Parathyroid adenoma (tissue), 2 donors: ENCODE data around the gene CCBE1.
"Not testable (repeated sequence)": the region's sequence is repeated elsewhere in the genome, so short reads cannot be mapped to it uniquely, and the experiment has no call there.

Experiments
- H2AFZ ChIP-seq: fragments of 300-600 bp; sonication (generic); one replicate; pipeline ENCODE4 v1.7.0; 2017; ENCODE audit warnings: antibody characterized with exemption, mild to moderate bottlenecking
- H3K27ac ChIP-seq: fragments of 300-600 bp; sonication (generic); one replicate; pipeline ENCODE4 v1.7.0; 2017
- H3K27me3 ChIP-seq: fragments of 300-600 bp; sonication (generic); one replicate; pipeline ENCODE4 v1.7.0; 2017; ENCODE audit warnings: low read length; ENCODE audit not compliant: control insufficient read depth, insufficient read depth
- H3K36me3 ChIP-seq: fragments of 300-600 bp; sonication (generic); one replicate; pipeline ENCODE4 v1.7.0; 2017; ENCODE audit warnings: low read length; ENCODE audit not compliant: control insufficient read depth, insufficient read depth
- H3K4me1 ChIP-seq: fragments of 300-600 bp; sonication (generic); one replicate; pipeline ENCODE4 v1.7.0; 2017; ENCODE audit warnings: control low read depth
- H3K4me2 ChIP-seq: fragments of 300-600 bp; sonication (generic); one replicate; pipeline ENCODE4 v1.7.0; 2017; ENCODE audit warnings: low read length
- H3K4me3 ChIP-seq: fragments of 300-600 bp; sonication (generic); one replicate; pipeline ENCODE4 v1.7.0; 2017; ENCODE audit warnings: low read depth, low read length
- H3K79me2 ChIP-seq: fragments of 300-600 bp; sonication (generic); one replicate; pipeline ENCODE4 v1.7.0; 2017; ENCODE audit warnings: control low read depth
- H3K9ac ChIP-seq: fragments of 300-600 bp; sonication (generic); one replicate; pipeline ENCODE4 v1.7.0; 2017; ENCODE audit warnings: mild to moderate bottlenecking
- H3K9me3 ChIP-seq: fragments of 300-600 bp; sonication (generic); one replicate; pipeline ENCODE4 v1.7.0; 2017; ENCODE audit warnings: low read length; ENCODE audit not compliant: control insufficient read depth
- TF ChIP-seq, protein P1 (sequence below): fragments of 300-600 bp; sonication (generic); IDR thresholded peaks from one replicate; pipeline ENCODE4 v1.7.0; 2017; ENCODE audit warnings: antibody characterized with exemption, mild to moderate bottlenecking
- donor health status: primary hyperparathyroidism.

CCBE1 gene

GRCh38 chr18:59718108-59718463 is 20.9 kb upstream of the CCBE1 start:
- Histone ChIP-seq H3K27me3 (no peaks in the 10 kb centered on the region), H3K79me2 (no peaks in the 10 kb centered on the region), H3K4me2 (no peak overlapping the region), H3K4me1 (no peaks in the 10 kb centered on the region), H3K27ac (no peak overlapping the region), H3K4me3 (no peak overlapping the region), H3K36me3 (no peaks in the 10 kb centered on the region), H2AFZ (no peak overlapping the region), H3K9me3 (no peaks in the 10 kb centered on the region), H3K9ac (no peak overlapping the region)
- TF ChIP-seq, protein P1, sequence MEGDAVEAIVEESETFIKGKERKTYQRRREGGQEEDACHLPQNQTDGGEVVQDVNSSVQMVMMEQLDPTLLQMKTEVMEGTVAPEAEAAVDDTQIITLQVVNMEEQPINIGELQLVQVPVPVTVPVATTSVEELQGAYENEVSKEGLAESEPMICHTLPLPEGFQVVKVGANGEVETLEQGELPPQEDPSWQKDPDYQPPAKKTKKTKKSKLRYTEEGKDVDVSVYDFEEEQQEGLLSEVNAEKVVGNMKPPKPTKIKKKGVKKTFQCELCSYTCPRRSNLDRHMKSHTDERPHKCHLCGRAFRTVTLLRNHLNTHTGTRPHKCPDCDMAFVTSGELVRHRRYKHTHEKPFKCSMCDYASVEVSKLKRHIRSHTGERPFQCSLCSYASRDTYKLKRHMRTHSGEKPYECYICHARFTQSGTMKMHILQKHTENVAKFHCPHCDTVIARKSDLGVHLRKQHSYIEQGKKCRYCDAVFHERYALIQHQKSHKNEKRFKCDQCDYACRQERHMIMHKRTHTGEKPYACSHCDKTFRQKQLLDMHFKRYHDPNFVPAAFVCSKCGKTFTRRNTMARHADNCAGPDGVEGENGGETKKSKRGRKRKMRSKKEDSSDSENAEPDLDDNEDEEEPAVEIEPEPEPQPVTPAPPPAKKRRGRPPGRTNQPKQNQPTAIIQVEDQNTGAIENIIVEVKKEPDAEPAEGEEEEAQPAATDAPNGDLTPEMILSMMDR = no peak

- no peak overlapping the region for H3K4me3 ChIP-seq
- TF ChIP-seq, protein P1 = no peak
- no peak overlapping the region for H3K27ac ChIP-seq
- no peak overlapping the region for H2AFZ ChIP-seq
- H3K79me2 ChIP-seq = no peaks in the 10 kb centered on the region
- H3K36me3 ChIP-seq = no peaks in the 10 kb centered on the region
- no peaks in the 10 kb centered on the region for H3K9me3 ChIP-seq
- no peaks in the 10 kb centered on the region for H3K27me3 ChIP-seq
- H3K9ac ChIP-seq = no peak overlapping the region
- H3K4me1 ChIP-seq = no peaks in the 10 kb centered on the region
- no peak overlapping the region for H3K4me2 ChIP-seq
Measured at GRCh38 chr18:59717291-59717690, 20.1 kb upstream of the CCBE1 start.

GRCh38 chr18:59715966-59716369 is 18.7 kb upstream of the CCBE1 start:
- TF ChIP-seq, protein P1 = no peak
- H3K4me3 ChIP-seq = no peak overlapping the region
- no peaks in the 10 kb centered on the region for H3K79me2 ChIP-seq
- no peaks in the 10 kb centered on the region for H3K9me3 ChIP-seq
- H3K36me3 ChIP-seq = no peaks in the 10 kb centered on the region
- no peak overlapping the region for H2AFZ ChIP-seq
- H3K4me2 ChIP-seq = no peak overlapping the region
- H3K27ac ChIP-seq = no peak overlapping the region
- H3K9ac ChIP-seq = no peak overlapping the region
- no peaks in the 10 kb centered on the region for H3K27me3 ChIP-seq
- no peaks in the 10 kb centered on the region for H3K4me1 ChIP-seq

- Histone ChIP-seq H3K4me2 (no peak overlapping the region), H3K9ac (no peak overlapping the region), H3K9me3 (no peaks in the 10 kb centered on the region), H3K79me2 (no peaks in the 10 kb centered on the region), H3K27me3 (no peaks in the 10 kb centered on the region), H3K27ac (no peak overlapping the region), H3K4me3 (no peak overlapping the region), H3K36me3 (no peaks in the 10 kb centered on the region), H2AFZ (no peak overlapping the region), H3K4me1 (no peaks in the 10 kb centered on the region)
- TF ChIP-seq, protein P1 = no peak
Measured at GRCh38 chr18:59715445-59715844, 18.2 kb upstream of the CCBE1 start.

DNA sequence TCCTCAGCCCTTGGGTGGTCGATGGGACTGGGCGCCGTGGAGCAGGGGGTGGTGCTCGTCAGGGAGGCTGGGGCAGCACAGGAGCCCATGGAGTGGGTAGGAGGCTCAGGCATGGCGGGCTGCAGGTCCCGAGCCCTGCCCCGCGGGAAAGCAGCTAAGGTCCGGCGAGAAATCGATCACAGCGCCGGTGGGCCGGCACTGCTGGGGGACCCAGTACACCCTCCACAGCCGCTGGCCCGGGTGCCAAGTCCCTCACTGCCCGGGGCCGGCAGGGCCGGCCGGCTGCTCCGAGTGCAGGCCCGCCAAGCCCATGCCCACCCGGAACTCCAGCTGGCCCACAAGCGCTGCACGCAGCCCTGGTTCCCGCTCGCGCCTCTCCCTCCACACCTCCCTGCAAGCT is 16.9 kb upstream of the CCBE1 start:
- not testable (repeated sequence) for H3K4me2 ChIP-seq, H3K9me3 ChIP-seq, H3K79me2 ChIP-seq, H3K4me3 ChIP-seq, H3K27ac ChIP-seq, H3K9ac ChIP-seq, H3K4me1 ChIP-seq, H2AFZ ChIP-seq, H3K27me3 ChIP-seq, H3K36me3 ChIP-seq
